ENCODE measurements around the gene EXOC3. TPM values are rescaled to one million over a fixed set of nuclear protein-coding genes. Genes with fewer than 3 reads are reported as not detected.

Gene EXOC3
- total RNA-seq, 1 donor from 2014 or later = 37.3 TPM

DNA sequence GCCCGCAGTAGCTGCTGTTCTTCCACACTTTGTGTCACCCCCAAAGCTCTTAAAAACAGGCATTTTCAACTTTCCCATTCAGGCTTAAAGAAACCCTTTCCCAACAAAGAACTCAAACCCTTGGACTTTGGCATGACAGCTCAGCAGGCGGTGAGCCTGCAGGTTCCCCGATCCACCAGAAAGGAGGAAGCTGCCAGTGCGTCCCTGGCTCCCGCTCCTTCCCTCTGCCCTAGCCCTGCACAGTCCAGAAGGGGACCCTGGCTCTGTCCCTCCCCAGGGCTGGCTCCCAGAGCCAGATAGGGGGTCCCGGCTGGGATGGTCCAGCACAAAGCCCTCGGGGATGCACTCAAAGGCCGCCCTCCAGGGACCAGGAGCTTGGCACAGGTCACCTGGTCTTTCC is 71.7 kb downstream of the EXOC3 start:
- DNase-seq (ENCODE audit: low read depth) = no peak
- Histone ChIP-seq H3K4me3 (ENCODE audit: low read depth, low read length) (no peak overlapping the region), H3K27me3 (ENCODE audit: control insufficient read depth, insufficient read depth, low read length) (peaks cover 37% of the 10 kb centered on the region), H3K36me3 (ENCODE audit: control insufficient read depth, insufficient read depth, low read length) (no peaks in the 10 kb centered on the region)
- TF ChIP-seq, protein P1, sequence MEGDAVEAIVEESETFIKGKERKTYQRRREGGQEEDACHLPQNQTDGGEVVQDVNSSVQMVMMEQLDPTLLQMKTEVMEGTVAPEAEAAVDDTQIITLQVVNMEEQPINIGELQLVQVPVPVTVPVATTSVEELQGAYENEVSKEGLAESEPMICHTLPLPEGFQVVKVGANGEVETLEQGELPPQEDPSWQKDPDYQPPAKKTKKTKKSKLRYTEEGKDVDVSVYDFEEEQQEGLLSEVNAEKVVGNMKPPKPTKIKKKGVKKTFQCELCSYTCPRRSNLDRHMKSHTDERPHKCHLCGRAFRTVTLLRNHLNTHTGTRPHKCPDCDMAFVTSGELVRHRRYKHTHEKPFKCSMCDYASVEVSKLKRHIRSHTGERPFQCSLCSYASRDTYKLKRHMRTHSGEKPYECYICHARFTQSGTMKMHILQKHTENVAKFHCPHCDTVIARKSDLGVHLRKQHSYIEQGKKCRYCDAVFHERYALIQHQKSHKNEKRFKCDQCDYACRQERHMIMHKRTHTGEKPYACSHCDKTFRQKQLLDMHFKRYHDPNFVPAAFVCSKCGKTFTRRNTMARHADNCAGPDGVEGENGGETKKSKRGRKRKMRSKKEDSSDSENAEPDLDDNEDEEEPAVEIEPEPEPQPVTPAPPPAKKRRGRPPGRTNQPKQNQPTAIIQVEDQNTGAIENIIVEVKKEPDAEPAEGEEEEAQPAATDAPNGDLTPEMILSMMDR (IDR thresholded peaks at IDR 0.05; ENCODE audit: insufficient read depth, low read length, poor library complexity, severe bottlenecking) = no peak

DNA sequence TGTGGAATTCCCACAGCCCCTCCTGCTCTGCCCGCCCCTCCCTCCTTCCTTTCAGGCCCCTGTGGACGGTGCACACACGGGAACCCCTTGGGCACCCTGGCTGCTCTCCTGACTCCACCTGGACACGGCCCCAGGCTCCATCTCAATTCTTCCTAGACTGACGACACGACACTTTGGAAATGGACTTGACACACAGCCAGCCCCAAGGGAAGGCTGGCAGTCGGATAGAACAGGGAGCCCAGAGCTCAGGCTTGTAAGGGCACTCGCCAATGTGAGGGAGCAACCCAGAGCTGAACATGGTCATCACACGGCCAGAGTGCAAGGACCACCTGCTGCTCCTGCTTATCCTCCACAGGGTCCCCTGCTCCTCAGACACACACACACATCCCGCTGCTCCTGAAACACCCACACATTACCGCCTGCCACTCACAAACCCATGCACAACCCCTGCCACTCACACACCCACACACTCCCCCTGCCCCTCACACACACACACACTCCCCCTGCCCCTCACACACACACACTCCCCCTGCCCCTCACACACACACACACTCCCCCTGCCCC is 72.4 kb downstream of the EXOC3 start:
- Histone ChIP-seq H3K36me3 (ENCODE audit: control insufficient read depth, insufficient read depth, low read length) (no peaks in the 10 kb centered on the region), H3K27me3 (ENCODE audit: control insufficient read depth, insufficient read depth, low read length) (peaks cover 32% of the 10 kb centered on the region)

GRCh38 chr5:516338-516925 is 73.5 kb downstream of the EXOC3 start:
- Histone ChIP-seq H3K27me3 (ENCODE audit: control insufficient read depth, insufficient read depth, low read length) (peaks cover 37% of the 10 kb centered on the region), H3K4me3 (ENCODE audit: low read depth, low read length) (no peak overlapping the region), H3K36me3 (ENCODE audit: control insufficient read depth, insufficient read depth, low read length) (no peaks in the 10 kb centered on the region)
- DNase-seq (ENCODE audit: low read depth) = no peak
- TF ChIP-seq, protein P1 (IDR thresholded peaks at IDR 0.05; ENCODE audit: insufficient read depth, low read length, poor library complexity, severe bottlenecking) = no peak

More for the DNA sequence above, 72.4 kb downstream of the EXOC3 start:
- no peak for DNase-seq (ENCODE audit: low read depth)
- H3K4me3 ChIP-seq (ENCODE audit: low read depth, low read length) = no peak overlapping the region
- TF ChIP-seq, protein P1 (IDR thresholded peaks at IDR 0.05; ENCODE audit: insufficient read depth, low read length, poor library complexity, severe bottlenecking) = no peak

Other genes starting within 250 kb of the EXOC3 start
- 5.8 and 13.4 TPM in 2 replicates for gene CCDC127, start 225.0 kb upstream of the EXOC3 start, total RNA-seq
- gene SDHA, start 224.9 kb upstream of the EXOC3 start, total RNA-seq = 75.0 and 77.4 TPM in 2 replicates
- gene PDCD6, start 171.5 kb upstream of the EXOC3 start, total RNA-seq = 92.2 and 122 TPM in 2 replicates
- 2.6 and 4.9 TPM in 2 replicates for gene AHRR, start 121.5 kb upstream of the EXOC3 start, total RNA-seq
- gene SLC9A3, start 81.3 kb downstream of the EXOC3 start, total RNA-seq = 3.0 and 3.6 TPM in 2 replicates
- 2.7 and 4.8 TPM in 2 replicates for gene CEP72, start 169.2 kb downstream of the EXOC3 start, total RNA-seq